DND-41 (cell line): ENCODE data around the gene PCNT.

ENCODE experiments used
- ATAC-seq: fragments of 200-7000 bp; cut with Tn5 transposase; 3 replicates; pipeline ENCODE4 v1.9.1; 2021; ENCODE audit warnings: low read depth; ENCODE audit not compliant: insufficient read depth
- DNase-seq: peaks from one replicate; pipeline ENCODE4 v3.0.0-alpha.2; 2020
- H2AFZ ChIP-seq: 2 replicates; pipeline ENCODE4 v1.6.0; 2012; ENCODE audit warnings: low read depth, low read length
- H3K27ac ChIP-seq: 2 replicates; pipeline ENCODE4 v1.5.1; 2012; ENCODE audit warnings: low read length, inconsistent platforms
- H3K27me3 ChIP-seq: fragments of 200-600 bp; sonication (generic); 2 replicates; pipeline ENCODE4 v1.6.0; 2012; ENCODE audit warnings: low read length, mild to moderate bottlenecking, inconsistent platforms; ENCODE audit not compliant: insufficient read depth, poor library complexity
- H3K36me3 ChIP-seq: 2 replicates; pipeline ENCODE4 v1.5.1; 2012; ENCODE audit warnings: low read length, inconsistent platforms; ENCODE audit not compliant: insufficient read depth
- H3K4me1 ChIP-seq: 2 replicates; pipeline ENCODE4 v1.5.1; 2012; ENCODE audit warnings: mild to moderate bottlenecking, low read length; ENCODE audit not compliant: insufficient read depth
- H3K4me2 ChIP-seq: 2 replicates; pipeline ENCODE4 v1.6.0; 2012; ENCODE audit warnings: mild to moderate bottlenecking, moderate library complexity, low read length, inconsistent platforms; ENCODE audit not compliant: insufficient read depth
- H3K4me3 ChIP-seq, 2 experiments: fragments of 200-600 bp in 1 of 2; shearing (Covaris generic) in 1 of 2; 2 replicates each; pipeline ENCODE4 v1.5.1; 2012 to 2016; ENCODE audit warnings: inconsistent platforms in 2 of 2, low read length in 2 of 2, mild to moderate bottlenecking in 2 of 2, low read depth in 1 of 2, moderate library complexity in 1 of 2
- H3K79me2 ChIP-seq: 2 replicates; pipeline ENCODE4 v1.6.0; 2012; ENCODE audit warnings: low read length, inconsistent platforms; ENCODE audit not compliant: insufficient read depth
- H3K9ac ChIP-seq: 2 replicates; pipeline ENCODE4 v1.6.0; 2012; ENCODE audit warnings: low read depth, mild to moderate bottlenecking, inconsistent platforms, low read length, moderate library complexity
- H3K9me3 ChIP-seq: 2 replicates; pipeline ENCODE4 v1.5.1; 2012; ENCODE audit warnings: low read length, moderate library complexity, mild to moderate bottlenecking, inconsistent platforms; ENCODE audit not compliant: insufficient read depth, severe bottlenecking
- H4K20me1 ChIP-seq: 2 replicates; pipeline ENCODE4 v1.6.0; 2012; ENCODE audit warnings: low read length; ENCODE audit not compliant: insufficient read depth
- EZH2 ChIP-seq: IDR thresholded peaks from 3 replicates; pipeline ENCODE4 v1.6.1; 2012; ENCODE audit warnings: borderline replicate concordance, low read depth, mild to moderate bottlenecking, moderate library complexity, low read length, inconsistent platforms; ENCODE audit not compliant: severe bottlenecking
- TF ChIP-seq, protein P1 (sequence below): IDR thresholded peaks from 2 replicates; pipeline ENCODE4 v1.5.1; 2012; ENCODE audit warnings: borderline replicate concordance, low read length, moderate library complexity, mild to moderate bottlenecking; ENCODE audit not compliant: poor library complexity, severe bottlenecking; ENCODE audit errors: extremely low read depth

Gene PCNT

DNA sequence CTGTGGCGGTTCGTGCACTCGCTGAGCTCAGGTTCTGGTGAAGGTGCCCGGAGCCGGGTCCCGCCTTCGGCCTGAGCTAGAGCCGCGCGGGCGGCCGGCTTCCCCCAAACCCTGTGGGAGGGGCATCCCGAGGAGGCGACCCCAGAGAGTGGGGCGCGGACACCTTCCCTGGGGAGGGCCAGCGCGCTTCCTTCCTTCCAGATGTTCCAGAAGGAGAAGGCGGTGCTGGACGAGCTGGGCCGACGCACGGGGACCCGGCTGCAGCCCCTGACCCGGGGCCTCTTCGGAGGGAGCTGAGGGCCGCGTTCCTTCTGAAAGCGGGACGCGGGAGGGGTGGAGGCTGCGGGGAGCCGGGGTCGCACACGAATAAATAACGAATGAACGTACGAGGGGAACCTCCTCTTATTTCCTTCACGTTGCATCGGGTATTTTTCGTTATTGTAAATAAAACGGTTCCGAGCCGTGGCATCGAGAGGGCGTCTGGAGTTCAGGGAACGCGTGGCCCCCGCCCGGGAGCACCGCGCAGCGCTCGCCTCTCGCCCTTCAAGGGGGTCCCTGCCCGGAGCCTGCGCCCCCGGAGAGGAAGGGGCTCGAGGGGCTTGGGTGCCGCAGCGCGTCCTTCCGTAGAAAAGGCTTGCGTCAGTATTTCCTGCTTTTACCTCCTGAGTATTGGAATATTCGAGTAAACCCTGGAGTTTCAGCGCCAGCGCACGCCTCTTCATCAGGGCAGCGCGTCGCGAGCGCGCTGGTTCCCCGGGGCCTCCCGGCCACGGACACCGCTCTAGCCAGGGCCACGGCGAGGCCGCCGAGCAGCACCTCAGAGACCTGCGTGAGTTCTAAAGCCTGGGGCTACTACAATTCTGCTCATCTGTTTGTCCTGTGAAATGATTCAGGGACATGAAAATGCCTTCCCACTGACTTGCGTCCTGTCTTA, 26.4 kb upstream of the PCNT start:
- Histone ChIP-seq H3K27ac (no peak overlapping the region), H3K4me1 (no peaks in the 10 kb centered on the region), H3K36me3 (peaks cover 35% of the 10 kb centered on the region), H3K4me2 (no peak overlapping the region), H3K4me3 (no peak overlapping the region), H2AFZ (no peak overlapping the region), H3K79me2 (no peaks in the 10 kb centered on the region), H3K9me3 (no peaks in the 10 kb centered on the region), H3K27me3 (no peaks in the 10 kb centered on the region), H4K20me1 (peaks cover 8% of the 10 kb centered on the region; the same call in 1 of the 2 replicates), H3K9ac (no peak overlapping the region)
- 0 out of 3 replicates have a peak, but pooled peaks have one; percentile 13 for ATAC-seq
- DNase-seq, result no peak
- TF ChIP-seq, protein P1, sequence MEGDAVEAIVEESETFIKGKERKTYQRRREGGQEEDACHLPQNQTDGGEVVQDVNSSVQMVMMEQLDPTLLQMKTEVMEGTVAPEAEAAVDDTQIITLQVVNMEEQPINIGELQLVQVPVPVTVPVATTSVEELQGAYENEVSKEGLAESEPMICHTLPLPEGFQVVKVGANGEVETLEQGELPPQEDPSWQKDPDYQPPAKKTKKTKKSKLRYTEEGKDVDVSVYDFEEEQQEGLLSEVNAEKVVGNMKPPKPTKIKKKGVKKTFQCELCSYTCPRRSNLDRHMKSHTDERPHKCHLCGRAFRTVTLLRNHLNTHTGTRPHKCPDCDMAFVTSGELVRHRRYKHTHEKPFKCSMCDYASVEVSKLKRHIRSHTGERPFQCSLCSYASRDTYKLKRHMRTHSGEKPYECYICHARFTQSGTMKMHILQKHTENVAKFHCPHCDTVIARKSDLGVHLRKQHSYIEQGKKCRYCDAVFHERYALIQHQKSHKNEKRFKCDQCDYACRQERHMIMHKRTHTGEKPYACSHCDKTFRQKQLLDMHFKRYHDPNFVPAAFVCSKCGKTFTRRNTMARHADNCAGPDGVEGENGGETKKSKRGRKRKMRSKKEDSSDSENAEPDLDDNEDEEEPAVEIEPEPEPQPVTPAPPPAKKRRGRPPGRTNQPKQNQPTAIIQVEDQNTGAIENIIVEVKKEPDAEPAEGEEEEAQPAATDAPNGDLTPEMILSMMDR, result no peak
- no peak for TF ChIP-seq EZH2

DNA sequence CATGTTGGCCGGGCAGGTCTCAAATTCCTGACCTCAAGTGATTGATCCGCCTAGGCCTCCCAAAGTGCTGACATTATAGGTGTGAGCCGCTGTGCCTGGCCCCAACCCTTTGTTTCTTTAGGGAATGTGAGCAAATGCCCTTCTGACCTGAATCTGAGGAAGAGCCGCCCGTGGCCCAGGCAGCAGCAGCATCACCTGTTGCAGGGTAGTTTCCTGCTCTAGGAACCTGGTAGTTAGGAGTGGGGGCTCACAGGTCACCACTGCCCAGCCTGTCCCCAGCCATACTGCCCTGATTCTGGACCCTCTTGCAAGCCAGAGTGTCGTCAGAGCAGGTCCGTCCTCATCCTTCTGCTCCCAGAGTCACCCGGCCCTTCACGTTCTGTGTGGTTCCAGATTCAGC, 24.8 kb upstream of the PCNT start:
- Histone ChIP-seq H3K27ac (no peak overlapping the region), H3K27me3 (no peaks in the 10 kb centered on the region), H3K4me1 (no peaks in the 10 kb centered on the region), H4K20me1 (peaks cover 8% of the 10 kb centered on the region; the same call in 1 of the 2 replicates), H3K4me3 (no peak overlapping the region), H2AFZ (no peak overlapping the region), H3K36me3 (peaks cover 43% of the 10 kb centered on the region), H3K79me2 (no peaks in the 10 kb centered on the region), H3K9ac (no peak overlapping the region), H3K4me2 (no peak overlapping the region), H3K9me3 (no peaks in the 10 kb centered on the region)
- no peak for TF ChIP-seq EZH2
- TF ChIP-seq, protein P1, result no peak
- ATAC-seq (no peak), DNase-seq (no peak)

DNA sequence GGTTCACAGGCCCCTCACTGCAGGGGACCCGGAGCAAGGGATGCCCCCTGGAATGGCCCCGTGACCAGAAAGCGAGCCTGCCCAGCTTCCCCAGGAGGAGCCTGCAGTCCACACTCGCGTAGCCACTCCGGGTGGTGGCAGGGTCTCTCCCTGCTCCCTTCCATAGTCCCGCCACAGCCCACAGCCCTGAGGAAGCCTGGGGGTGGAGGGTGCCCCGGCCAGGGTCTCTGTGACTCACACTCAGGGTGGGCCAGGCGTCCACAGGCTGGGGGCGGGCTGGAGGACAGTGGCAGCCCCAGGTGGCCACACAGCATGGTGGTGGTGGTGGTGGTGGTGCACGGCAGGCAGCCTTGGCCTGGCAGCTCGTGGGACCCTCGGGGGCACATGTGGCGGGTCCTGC, 22.2 kb upstream of the PCNT start:
- H3K27me3 ChIP-seq, result no peaks in the 10 kb centered on the region
- DNase-seq, result no peak
- H2AFZ ChIP-seq, result no peak overlapping the region
- TF ChIP-seq EZH2, result no peak
- TF ChIP-seq, protein P1, result no peak
- no peak overlapping the region for H3K4me3 ChIP-seq
- no peaks in the 10 kb centered on the region for H3K9me3 ChIP-seq
- no peak overlapping the region for H3K4me2 ChIP-seq
- peaks cover 63% of the 10 kb centered on the region for H3K36me3 ChIP-seq
- H3K9ac ChIP-seq, result no peak overlapping the region
- peaks cover 3% of the 10 kb centered on the region; the same call in 1 of the 2 replicates for H3K79me2 ChIP-seq
- no peak overlapping the region for H3K27ac ChIP-seq
- peaks cover 8% of the 10 kb centered on the region; the same call in 1 of the 2 replicates for H4K20me1 ChIP-seq
- no peaks in the 10 kb centered on the region for H3K4me1 ChIP-seq
- no peak for ATAC-seq
